Measurements from ENCODE around the gene ATP6V0A1.

DNA sequence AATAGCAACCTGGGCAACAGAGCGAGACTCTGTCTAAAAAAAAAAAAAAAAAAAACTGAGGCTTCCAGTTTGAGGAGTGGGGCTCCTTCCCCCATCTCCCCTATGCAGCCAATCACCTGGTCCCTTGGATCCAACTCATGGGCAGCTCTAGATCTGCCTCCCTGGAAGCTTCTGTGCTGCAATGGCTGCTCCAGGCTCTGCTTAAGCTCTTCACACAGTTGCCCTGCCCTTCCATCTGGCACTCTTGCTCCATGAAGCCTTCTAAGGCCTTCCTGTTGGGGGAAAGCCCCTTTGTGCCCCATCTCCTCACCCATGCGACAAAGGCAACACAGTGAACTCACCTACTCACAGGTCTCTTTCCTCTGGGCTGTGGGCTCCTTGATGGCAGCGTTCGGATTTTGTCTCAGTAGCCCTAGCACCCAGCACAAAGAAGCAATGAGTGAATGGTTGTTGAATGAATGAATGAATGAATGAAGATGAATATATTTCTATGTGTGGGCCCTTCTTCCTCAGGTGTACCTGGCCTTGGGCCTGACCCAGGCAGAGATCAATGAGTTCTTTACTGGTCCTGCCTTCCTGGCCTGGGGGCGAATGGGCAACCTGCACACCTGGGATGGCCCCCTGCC lies 79.3 kb downstream of the ATP6V0A1 start:
- TF ChIP-seq YY1 (IDR thresholded peaks at IDR 0.05; ENCODE audit: insufficient read depth, insufficient read length): no peak
- no peak for TF ChIP-seq ZNF274 (IDR thresholded peaks at IDR 0.05; ENCODE audit: low read depth, low read length)

Data from NT2/D1 (cell line).